Measurements from ENCODE around the gene AATF.

Gene AATF

DNA sequence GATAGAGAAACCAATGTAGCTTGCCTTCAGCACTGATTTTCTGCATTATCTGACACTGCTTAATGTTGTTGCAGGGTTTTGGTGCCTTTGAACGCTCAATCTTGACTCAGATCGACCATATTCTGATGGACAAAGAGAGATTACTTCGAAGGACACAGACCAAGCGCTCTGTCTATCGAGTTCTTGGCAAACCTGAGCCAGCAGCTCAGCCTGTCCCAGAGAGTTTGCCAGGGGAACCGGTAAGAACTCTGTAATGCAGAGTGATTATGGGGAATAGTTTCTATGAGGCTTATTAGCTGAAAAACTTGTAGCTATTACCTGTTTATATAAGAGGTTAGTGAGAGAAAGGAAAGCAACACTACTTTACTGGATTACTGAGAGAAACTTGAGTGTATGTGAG, 40.4 kb downstream of the AATF start:
- DNase-seq, result no peak
- Mint-ChIP-seq H3K27ac (peak overlapping the region; percentile 19), H3K36me3 (ENCODE audit: low read depth) (peaks cover 55% of the 10 kb centered on the region)

DNA sequence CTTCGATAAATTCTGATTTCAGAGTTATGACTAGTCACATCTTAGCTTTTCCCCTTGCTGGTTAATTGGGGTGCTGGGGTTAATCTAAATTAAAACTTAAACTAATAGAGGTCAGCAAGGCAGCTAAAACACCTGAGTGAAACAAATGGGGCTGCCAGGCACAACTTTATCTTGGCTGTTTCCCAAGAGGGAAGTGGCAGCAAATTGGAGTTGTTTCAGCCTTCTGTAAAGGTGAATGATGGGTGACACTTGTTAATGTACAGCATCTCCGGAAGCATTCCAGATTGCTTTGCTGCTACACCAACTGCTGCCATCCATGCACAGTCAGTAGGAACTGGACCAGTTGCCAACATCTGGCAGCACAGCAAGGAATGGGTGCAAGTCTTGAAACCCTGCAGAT, 43.9 kb downstream of the AATF start:
- no peak for DNase-seq
- Mint-ChIP-seq H3K27me3 (ENCODE audit: low read depth, poor library complexity) (no peaks in the 10 kb centered on the region), H3K9me3 (peaks cover 15% of the 10 kb centered on the region), H3K4me3 (no peak overlapping the region), H3K36me3 (ENCODE audit: low read depth) (peaks cover 72% of the 10 kb centered on the region), H3K4me1 (peaks cover 4% of the 10 kb centered on the region), H3K27ac (no peak overlapping the region)
- TF ChIP-seq, protein P1, sequence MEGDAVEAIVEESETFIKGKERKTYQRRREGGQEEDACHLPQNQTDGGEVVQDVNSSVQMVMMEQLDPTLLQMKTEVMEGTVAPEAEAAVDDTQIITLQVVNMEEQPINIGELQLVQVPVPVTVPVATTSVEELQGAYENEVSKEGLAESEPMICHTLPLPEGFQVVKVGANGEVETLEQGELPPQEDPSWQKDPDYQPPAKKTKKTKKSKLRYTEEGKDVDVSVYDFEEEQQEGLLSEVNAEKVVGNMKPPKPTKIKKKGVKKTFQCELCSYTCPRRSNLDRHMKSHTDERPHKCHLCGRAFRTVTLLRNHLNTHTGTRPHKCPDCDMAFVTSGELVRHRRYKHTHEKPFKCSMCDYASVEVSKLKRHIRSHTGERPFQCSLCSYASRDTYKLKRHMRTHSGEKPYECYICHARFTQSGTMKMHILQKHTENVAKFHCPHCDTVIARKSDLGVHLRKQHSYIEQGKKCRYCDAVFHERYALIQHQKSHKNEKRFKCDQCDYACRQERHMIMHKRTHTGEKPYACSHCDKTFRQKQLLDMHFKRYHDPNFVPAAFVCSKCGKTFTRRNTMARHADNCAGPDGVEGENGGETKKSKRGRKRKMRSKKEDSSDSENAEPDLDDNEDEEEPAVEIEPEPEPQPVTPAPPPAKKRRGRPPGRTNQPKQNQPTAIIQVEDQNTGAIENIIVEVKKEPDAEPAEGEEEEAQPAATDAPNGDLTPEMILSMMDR (IDR thresholded peaks at IDR 0.05), result no peak

More for the DNA sequence above, 40.4 kb downstream of the AATF start:
- Mint-ChIP-seq H3K4me1 (peaks cover 16% of the 10 kb centered on the region), H3K27me3 (ENCODE audit: low read depth, poor library complexity) (no peaks in the 10 kb centered on the region), H3K4me3 (no peak overlapping the region), H3K9me3 (no peaks in the 10 kb centered on the region)
- TF ChIP-seq, protein P1 (IDR thresholded peaks at IDR 0.05), result no peak

DNA sequence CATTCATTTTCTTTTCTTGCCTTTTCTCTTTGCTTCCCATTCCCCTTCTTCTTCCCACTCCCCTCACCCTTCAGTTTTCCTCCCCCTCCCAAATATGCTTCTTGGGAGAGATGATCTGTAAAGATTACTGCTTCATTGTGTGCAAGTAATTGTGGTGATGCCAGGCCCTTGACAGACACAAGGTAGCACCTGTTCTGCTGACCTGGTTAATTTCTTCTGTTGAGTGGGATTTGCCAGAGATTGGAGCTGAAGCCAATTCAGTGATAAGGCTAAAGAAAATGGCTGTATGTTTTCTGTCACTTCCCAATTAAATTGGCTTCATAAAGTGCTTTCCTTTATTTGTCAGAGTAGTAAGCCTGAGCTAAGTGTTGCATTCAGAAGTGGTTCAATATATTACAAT, 44.5 kb downstream of the AATF start:
- no peak for DNase-seq
- Mint-ChIP-seq H3K27ac (no peak overlapping the region), H3K27me3 (ENCODE audit: low read depth, poor library complexity) (no peaks in the 10 kb centered on the region), H3K4me1 (peaks cover 4% of the 10 kb centered on the region), H3K36me3 (ENCODE audit: low read depth) (peaks cover 75% of the 10 kb centered on the region), H3K4me3 (no peak overlapping the region), H3K9me3 (peaks cover 19% of the 10 kb centered on the region)
- TF ChIP-seq, protein P1 (IDR thresholded peaks at IDR 0.05), result no peak

DNA sequence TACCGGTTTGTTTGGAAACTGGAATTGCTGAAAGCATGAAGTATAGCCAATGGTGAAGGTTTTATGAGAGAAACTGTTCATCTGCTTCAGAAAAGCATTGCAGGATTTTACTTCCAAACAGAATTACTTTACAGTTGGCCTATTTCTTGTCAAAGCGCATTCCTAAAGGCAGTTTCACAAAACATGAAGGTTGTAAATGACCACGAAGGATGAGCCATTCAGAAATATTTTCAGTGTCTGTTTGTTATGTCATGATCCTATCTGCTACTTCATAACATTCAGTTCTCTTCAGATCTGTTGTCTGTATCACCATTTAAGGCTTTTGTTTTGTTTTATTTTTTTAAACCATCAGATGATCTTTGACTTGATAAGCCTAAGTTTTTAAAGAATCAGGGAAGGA, 45.7 kb downstream of the AATF start:
- Mint-ChIP-seq H3K4me3 (no peak overlapping the region), H3K27ac (no peak overlapping the region), H3K9me3 (peaks cover 28% of the 10 kb centered on the region), H3K36me3 (ENCODE audit: low read depth) (peaks cover 75% of the 10 kb centered on the region), H3K27me3 (ENCODE audit: low read depth, poor library complexity) (no peaks in the 10 kb centered on the region), H3K4me1 (peaks cover 4% of the 10 kb centered on the region)
- TF ChIP-seq, protein P1 (IDR thresholded peaks at IDR 0.05), result no peak
- DNase-seq, result no peak

DNA sequence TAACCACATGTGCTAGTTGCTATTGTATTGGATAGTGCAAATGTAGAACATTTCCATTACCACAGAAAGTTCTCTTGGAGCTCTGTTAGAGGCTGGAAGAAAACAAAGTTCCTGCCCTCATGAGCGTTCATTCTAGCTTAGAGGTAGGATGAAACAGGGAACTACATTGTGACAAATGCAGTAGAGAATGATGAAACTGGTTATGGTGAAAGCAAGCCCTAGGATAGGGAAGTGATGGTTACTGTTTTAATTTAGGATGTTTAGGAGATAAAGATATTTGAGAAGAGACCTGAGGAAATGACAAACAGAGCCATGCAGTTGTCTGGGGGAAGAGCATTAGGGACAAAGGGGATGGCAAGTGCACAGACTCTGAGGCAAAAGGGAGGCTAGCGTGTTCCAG, 50.7 kb downstream of the AATF start:
- Mint-ChIP-seq H3K4me3 (no peak overlapping the region), H3K9me3 (peaks cover 58% of the 10 kb centered on the region), H3K27me3 (ENCODE audit: low read depth, poor library complexity) (no peaks in the 10 kb centered on the region), H3K4me1 (no peaks in the 10 kb centered on the region), H3K36me3 (ENCODE audit: low read depth) (peaks cover 82% of the 10 kb centered on the region), H3K27ac (no peak overlapping the region)
- TF ChIP-seq, protein P1 (IDR thresholded peaks at IDR 0.05), result no peak
- no peak for DNase-seq

DNA sequence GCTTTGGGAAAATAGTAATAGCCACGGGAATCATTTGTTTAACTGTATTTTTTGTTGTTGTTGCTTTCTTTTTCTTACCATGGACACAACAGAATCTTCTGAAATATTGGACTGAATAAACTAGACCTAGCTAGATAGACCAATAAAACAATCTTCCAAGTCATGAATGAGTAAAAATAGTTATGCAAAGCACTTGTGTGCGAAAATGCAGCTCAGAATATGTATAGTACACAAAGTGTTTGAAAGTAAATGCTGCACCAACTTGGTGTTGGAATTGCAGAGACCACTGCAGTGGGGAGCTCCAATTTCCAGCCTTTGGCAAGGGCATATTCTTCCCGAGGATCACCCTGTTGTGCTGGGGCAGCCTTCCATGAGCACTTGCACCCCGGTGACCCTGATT, 68.0 kb downstream of the AATF start:
- H3K27me3 Mint-ChIP-seq (ENCODE audit: low read depth, poor library complexity), result no peaks in the 10 kb centered on the region
- H3K36me3 Mint-ChIP-seq (ENCODE audit: low read depth), result peaks cover 13% of the 10 kb centered on the region

More for the DNA sequence above, 68.0 kb downstream of the AATF start:
- Mint-ChIP-seq H3K4me3 (no peak overlapping the region), H3K4me1 (peaks cover 9% of the 10 kb centered on the region), H3K9me3 (no peaks in the 10 kb centered on the region), H3K27ac (no peak overlapping the region)
- TF ChIP-seq, protein P1 (IDR thresholded peaks at IDR 0.05), result no peak
- DNase-seq, result no peak
